Activated CD4-positive, alpha-beta memory T cell treated with anti-CD3 and anti-CD28 coated beads for 36 hours (primary cell): ENCODE results near the gene MICAL3. TPM values are rescaled to one million over a fixed set of nuclear protein-coding genes. Genes with fewer than 3 reads are reported as not detected.

ENCODE experiments used
- CTCF ChIA-PET: fragments of 350-600 bp; sonication (Branson Sonifier 250); formaldehyde crosslinking; loops from one replicate; lab custom pipeline; 2021; ENCODE audit warnings: antibody characterized with exemption, inconsistent platforms; lab: Charles Lee
- POLR2A ChIA-PET: fragments of 350-600 bp; sonication (Branson Sonifier 250); formaldehyde crosslinking; loops from one replicate; lab custom pipeline; 2021; ENCODE audit warnings: antibody characterized with exemption; lab: Charles Lee
- DNase-seq: peaks from one replicate; pipeline ENCODE4 v3.0.0-alpha.2; 2020
- H3K27ac Mint-ChIP-seq: one replicate; pipeline ENCODE4 v1.8.0; 2021; ENCODE audit warnings: mixed read lengths
- H3K27me3 Mint-ChIP-seq: one replicate; pipeline ENCODE4 v1.8.0; 2021; ENCODE audit warnings: mixed read lengths
- H3K36me3 Mint-ChIP-seq: one replicate; pipeline ENCODE4 v1.8.0; 2021; ENCODE audit warnings: mixed read lengths
- H3K4me1 Mint-ChIP-seq: one replicate; pipeline ENCODE4 v1.8.0; 2021; ENCODE audit warnings: low read depth, mixed read lengths
- H3K4me3 Mint-ChIP-seq: one replicate; pipeline ENCODE4 v1.8.0; 2021; ENCODE audit warnings: mild to moderate bottlenecking, mixed read lengths
- H3K9me3 Mint-ChIP-seq: one replicate; pipeline ENCODE4 v1.8.0; 2021; ENCODE audit warnings: mixed read lengths
- intact Hi-C: fragments of 100-400 bp; cut with micrococcal nuclease; formaldehyde crosslinking; loops from one replicate; pipeline ENCODE4 v1.15.1; 2023
- total RNA-seq, 2 experiments: library from RNA; stranded (reverse); gene quantifications; one replicate each; pipeline ENCODE4 v1.2.3, GENCODE V29; 2021

The MICAL3 gene
- total RNA-seq, 2 experiments from 2014 or later = 29.7 to 37.2 TPM

DNA sequence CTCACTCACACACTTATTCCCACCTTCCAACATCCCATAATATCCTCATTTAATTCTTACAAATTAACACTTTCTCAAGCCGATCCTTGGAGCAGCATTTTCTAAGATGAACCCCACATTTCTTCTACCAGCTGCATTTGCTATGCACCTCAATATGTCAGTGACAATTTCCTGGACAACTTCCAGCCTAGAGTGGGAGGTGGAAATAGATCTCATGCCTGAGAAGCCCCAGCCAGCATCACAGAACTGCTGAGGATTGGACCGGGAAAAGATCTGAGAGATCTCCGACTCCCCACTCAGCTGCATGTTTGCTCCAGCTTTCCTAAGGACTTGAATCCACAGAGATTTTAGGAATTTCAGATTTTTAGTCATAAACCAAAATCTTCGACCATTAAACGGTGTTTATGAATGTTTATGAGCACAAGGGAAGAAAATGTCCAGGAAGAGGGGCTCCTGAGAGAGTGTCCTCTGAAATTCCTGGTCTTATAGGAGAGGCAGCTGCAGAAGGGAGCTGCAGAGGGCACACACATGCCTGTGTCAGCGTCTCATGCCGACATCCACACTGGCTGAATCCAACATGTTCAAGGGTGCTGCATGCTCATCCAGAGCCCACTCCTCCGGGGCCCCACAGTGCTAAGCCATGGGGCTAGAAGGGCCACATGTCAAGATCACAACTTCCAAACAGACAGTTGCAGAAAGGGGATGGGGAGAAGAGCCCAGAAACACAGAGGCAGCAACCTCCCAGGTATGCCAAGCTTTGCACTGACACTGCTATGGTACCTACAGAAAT is 68.6 kb downstream of the MICAL3 start:
- Mint-ChIP-seq H3K4me3 (no peak overlapping the region), H3K27ac (no peak overlapping the region), H3K4me1 (peaks cover 2% of the 10 kb centered on the region), H3K27me3 (no peaks in the 10 kb centered on the region), H3K9me3 (no peaks in the 10 kb centered on the region), H3K36me3 (peaks cover 2% of the 10 kb centered on the region)
- ChIA-PET CTCF (no interaction called here), POLR2A (no interaction called here)
- DNase-seq = no peak
- intact Hi-C loops = no loop called here

- H3K4me1 Mint-ChIP-seq = peaks cover 2% of the 10 kb centered on the region
- H3K27ac Mint-ChIP-seq = no peak overlapping the region
- H3K36me3 Mint-ChIP-seq = peaks cover 2% of the 10 kb centered on the region
- CTCF ChIA-PET = no interaction called here
- H3K27me3 Mint-ChIP-seq = no peaks in the 10 kb centered on the region
- intact Hi-C loops = no loop called here
- POLR2A ChIA-PET = no interaction called here
- no peak overlapping the region for H3K4me3 Mint-ChIP-seq
- no peaks in the 10 kb centered on the region for H3K9me3 Mint-ChIP-seq
- no peak for DNase-seq
Measured at GRCh38 chr22:17954860-17955587, 69.3 kb downstream of the MICAL3 start.

- Mint-ChIP-seq H3K4me1 (peaks cover 6% of the 10 kb centered on the region), H3K9me3 (no peaks in the 10 kb centered on the region), H3K36me3 (peaks cover 2% of the 10 kb centered on the region), H3K4me3 (no peak overlapping the region), H3K27me3 (no peaks in the 10 kb centered on the region), H3K27ac (no peak overlapping the region)
- CTCF ChIA-PET = no interaction called here
- no peak for DNase-seq
- POLR2A ChIA-PET = no interaction called here
- intact Hi-C loops = no loop called here
Measured at GRCh38 chr22:17954200-17954859, 70.0 kb downstream of the MICAL3 start.

DNA sequence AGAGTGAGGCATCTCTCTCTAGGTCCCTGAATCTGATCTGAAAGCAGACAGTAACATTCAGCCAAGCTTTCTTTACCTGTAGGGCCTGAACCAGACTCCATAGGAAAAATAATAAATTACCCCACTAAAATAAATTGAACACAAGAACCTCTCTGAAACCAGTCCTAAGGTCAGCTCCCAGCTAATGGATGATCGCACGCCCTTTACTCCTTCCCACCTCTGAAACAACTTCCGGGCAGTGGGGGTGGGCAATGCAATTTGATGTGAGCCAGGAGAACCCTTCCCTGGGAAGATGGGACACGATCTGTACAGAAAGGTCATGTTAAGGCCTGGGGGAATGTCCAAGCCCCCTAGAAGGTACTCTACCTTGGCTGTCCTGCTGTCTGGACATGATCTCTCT is 71.2 kb downstream of the MICAL3 start:
- Mint-ChIP-seq H3K9me3 (no peaks in the 10 kb centered on the region), H3K27me3 (no peaks in the 10 kb centered on the region), H3K4me3 (no peak overlapping the region), H3K4me1 (peaks cover 11% of the 10 kb centered on the region), H3K27ac (no peak overlapping the region), H3K36me3 (peaks cover 2% of the 10 kb centered on the region)
- DNase-seq = no peak
- intact Hi-C loops = no loop called here
- CTCF ChIA-PET = no interaction called here
- POLR2A ChIA-PET = no interaction called here

DNA sequence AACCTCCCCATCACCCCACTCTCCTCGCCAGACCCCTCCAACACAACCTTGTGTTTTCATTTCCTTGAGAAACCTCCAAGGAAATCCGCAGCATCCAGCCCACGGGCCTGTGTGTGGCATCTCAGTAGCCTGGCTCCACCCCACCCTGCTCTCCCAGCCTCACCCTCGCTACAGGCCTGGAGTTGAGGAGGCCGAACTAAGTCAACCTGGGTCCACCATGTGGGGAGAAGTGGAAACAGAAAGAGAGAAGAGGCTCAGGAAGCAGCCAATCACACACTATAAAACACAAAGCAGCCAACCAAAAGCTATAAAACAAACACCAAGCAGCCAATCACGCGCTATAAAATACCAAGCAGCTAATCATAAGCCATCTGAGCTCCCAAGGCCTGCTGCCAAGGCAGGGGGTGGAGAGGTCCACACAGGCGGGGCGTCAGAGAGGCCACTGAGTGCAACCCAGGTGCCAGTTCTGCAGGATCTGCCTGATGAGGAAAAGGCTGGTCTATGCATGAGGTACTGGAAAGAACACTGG is 72.0 kb downstream of the MICAL3 start:
- peaks cover 10% of the 10 kb centered on the region for H3K4me1 Mint-ChIP-seq
- no peak for DNase-seq
- H3K4me3 Mint-ChIP-seq = no peak overlapping the region
- no peaks in the 10 kb centered on the region for H3K9me3 Mint-ChIP-seq
- CTCF ChIA-PET = no interaction called here
- intact Hi-C loops = no loop called here
- no peaks in the 10 kb centered on the region for H3K36me3 Mint-ChIP-seq
- H3K27me3 Mint-ChIP-seq = no peaks in the 10 kb centered on the region
- H3K27ac Mint-ChIP-seq = no peak overlapping the region
- POLR2A ChIA-PET = no interaction called here

GRCh38 chr22:17951315-17951714 is 73.0 kb downstream of the MICAL3 start:
- ChIA-PET CTCF (no interaction called here), POLR2A (no interaction called here)
- no peaks in the 10 kb centered on the region for H3K9me3 Mint-ChIP-seq
- peaks cover 13% of the 10 kb centered on the region for H3K4me1 Mint-ChIP-seq
- H3K27ac Mint-ChIP-seq = no peak overlapping the region
- DNase-seq = no peak
- intact Hi-C loops = no loop called here
- no peaks in the 10 kb centered on the region for H3K27me3 Mint-ChIP-seq
- no peak overlapping the region for H3K4me3 Mint-ChIP-seq
- H3K36me3 Mint-ChIP-seq = no peaks in the 10 kb centered on the region

DNA sequence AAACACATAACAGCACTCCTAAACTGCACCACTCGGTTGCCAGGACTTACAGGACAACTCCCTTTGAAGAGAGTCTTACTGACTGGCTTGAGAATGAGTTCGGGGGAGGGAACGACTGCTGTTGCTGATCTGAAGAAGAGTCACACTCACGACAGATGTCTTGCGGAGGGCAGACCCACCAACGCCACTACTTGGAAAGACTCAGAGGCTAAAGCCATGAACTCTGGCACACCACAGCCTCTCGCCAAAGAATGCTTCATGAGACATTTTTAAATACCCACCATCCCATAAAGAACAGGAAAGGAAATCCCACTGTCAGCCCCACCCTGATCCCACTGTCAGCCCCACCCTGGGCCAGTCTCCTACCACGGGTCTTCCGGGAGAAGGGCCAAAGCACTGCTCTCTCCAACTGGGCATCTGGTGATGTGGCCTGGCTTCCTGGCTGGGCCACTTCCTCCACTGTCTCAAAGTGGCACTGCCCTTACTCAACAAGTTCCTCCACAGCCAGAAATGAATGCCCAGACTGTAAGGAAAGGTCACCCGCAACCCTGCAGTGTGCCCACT is 73.6 kb downstream of the MICAL3 start:
- H3K27ac Mint-ChIP-seq = no peak overlapping the region
- ChIA-PET POLR2A (no interaction called here), CTCF (no interaction called here)
- intact Hi-C loops = no loop called here
- H3K36me3 Mint-ChIP-seq = no peaks in the 10 kb centered on the region
- DNase-seq = no peak
- H3K4me1 Mint-ChIP-seq = peaks cover 13% of the 10 kb centered on the region
- no peaks in the 10 kb centered on the region for H3K9me3 Mint-ChIP-seq
- H3K27me3 Mint-ChIP-seq = no peaks in the 10 kb centered on the region
- H3K4me3 Mint-ChIP-seq = no peak overlapping the region

DNA sequence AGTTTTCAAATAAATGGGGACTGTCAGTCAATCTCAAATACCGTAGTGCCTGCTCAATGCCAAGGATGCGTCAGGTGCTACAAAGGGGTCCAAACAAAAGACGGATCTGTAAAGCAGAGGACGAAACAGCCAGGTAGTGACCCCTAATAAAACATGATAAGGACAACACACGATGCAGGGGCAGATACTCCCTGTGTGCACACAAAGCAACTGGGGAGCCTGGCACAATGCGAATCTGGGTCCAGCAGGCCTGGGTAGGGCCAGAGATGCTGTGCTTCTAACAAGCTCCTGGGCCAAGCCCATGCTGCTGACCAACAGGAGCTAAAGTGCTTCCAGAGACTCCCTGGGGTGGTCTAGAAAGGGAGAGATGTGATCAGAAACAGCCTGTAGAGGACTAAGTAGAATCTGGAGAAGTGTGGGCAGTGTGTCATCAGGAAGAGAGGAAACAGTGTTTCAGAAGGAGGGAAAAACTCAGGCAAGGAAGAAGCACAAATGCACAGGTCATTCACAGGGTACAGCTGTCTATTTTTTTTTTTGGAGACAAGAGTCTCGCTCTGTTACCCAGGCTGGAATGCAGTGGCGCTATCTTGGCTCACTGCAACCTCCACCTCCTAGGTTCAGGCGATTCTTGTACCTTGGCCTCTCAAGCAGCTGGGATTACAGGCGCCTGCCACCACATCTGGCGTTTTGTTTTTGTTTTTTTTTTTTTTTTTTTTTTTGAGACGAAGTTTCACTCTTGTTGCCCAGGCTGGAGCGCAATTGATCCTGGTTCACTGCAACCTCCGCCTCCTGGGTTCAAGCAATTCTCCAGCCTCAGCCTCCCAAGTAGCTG is 74.5 kb downstream of the MICAL3 start:
- H3K27ac Mint-ChIP-seq = no peak overlapping the region
- CTCF ChIA-PET = no interaction called here

GRCh38 chr22:17948101-17948500 is 76.3 kb downstream of the MICAL3 start:
- H3K27me3 Mint-ChIP-seq = no peaks in the 10 kb centered on the region
- H3K4me1 Mint-ChIP-seq = peaks cover 13% of the 10 kb centered on the region
- H3K36me3 Mint-ChIP-seq = no peaks in the 10 kb centered on the region
- intact Hi-C loops = no loop called here
- no peak overlapping the region for H3K4me3 Mint-ChIP-seq
- DNase-seq = no peak
- H3K9me3 Mint-ChIP-seq = no peaks in the 10 kb centered on the region
- ChIA-PET CTCF (no interaction called here), POLR2A (no interaction called here)
- no peak overlapping the region for H3K27ac Mint-ChIP-seq

More for the DNA sequence above, 74.5 kb downstream of the MICAL3 start:
- Mint-ChIP-seq H3K27me3 (no peaks in the 10 kb centered on the region), H3K4me3 (no peak overlapping the region), H3K4me1 (peaks cover 13% of the 10 kb centered on the region), H3K9me3 (no peaks in the 10 kb centered on the region), H3K36me3 (no peaks in the 10 kb centered on the region)
- no peak for DNase-seq
- intact Hi-C loops = no loop called here
- POLR2A ChIA-PET = no interaction called here

- intact Hi-C loops = no loop called here
- POLR2A ChIA-PET = no interaction called here
- H3K36me3 Mint-ChIP-seq = no peaks in the 10 kb centered on the region
- H3K4me3 Mint-ChIP-seq = no peak overlapping the region
- no peaks in the 10 kb centered on the region for H3K9me3 Mint-ChIP-seq
- CTCF ChIA-PET = no interaction called here
- no peak for DNase-seq
- H3K4me1 Mint-ChIP-seq = peaks cover 16% of the 10 kb centered on the region
- no peak overlapping the region for H3K27ac Mint-ChIP-seq
- H3K27me3 Mint-ChIP-seq = no peaks in the 10 kb centered on the region
Measured at GRCh38 chr22:17946662-17947367, 77.5 kb downstream of the MICAL3 start.
